ENCODE results near the gene TMX3. TPM values are rescaled to one million over a fixed set of nuclear protein-coding genes. Genes with fewer than 3 reads are reported as not detected.

The TMX3 gene
- total RNA-seq, 1 experiment from 2014 or later: 39.5 TPM

GRCh38 chr18:68714366-68714711 lies 569 bp downstream of the TMX3 start:
- Histone ChIP-seq H3K14ac (ENCODE audit: insufficient read depth, low read length) (peak overlapping the region; percentile 59; the same call in 1 of the 2 replicates), H3K79me1 (ENCODE audit: insufficient read depth, low read depth, low read length, poor library complexity, severe bottlenecking) (no peaks in the 10 kb centered on the region), H3K4me2 (ENCODE audit: insufficient read depth, insufficient read length, low read length) (peak overlapping the region; percentile 73), H2BK5ac (ENCODE audit: insufficient read length, low read length) (no peak overlapping the region), H3K79me2 (ENCODE audit: insufficient read depth, low read length) (peaks cover 7% of the 10 kb centered on the region; the same call in 1 of the 2 replicates), H2BK20ac (ENCODE audit: low read depth, low read length, poor library complexity, severe bottlenecking) (no peak overlapping the region), H4K5ac (ENCODE audit: insufficient read length, low read depth, low read length) (no peak overlapping the region), H3K27ac (ENCODE audit: insufficient read length, low read depth, low read length) (no peak overlapping the region), H2AFZ (ENCODE audit: low read length) (no peak overlapping the region), H3K9ac (ENCODE audit: extremely low read depth, insufficient read length, low read length) (peak overlapping the region; percentile 67), H2BK120ac (ENCODE audit: low read depth, low read length, poor library complexity, severe bottlenecking) (no peak overlapping the region), H3K4me1 (ENCODE audit: insufficient read depth, low read length) (no peaks in the 10 kb centered on the region), H4K91ac (ENCODE audit: insufficient read length, low read depth, low read length) (no peak overlapping the region), H3K4ac (ENCODE audit: low read depth, low read length) (no peak overlapping the region), H2AK5ac (ENCODE audit: insufficient read length, low read length) (no peak overlapping the region), H4K8ac (replicated peaks; ENCODE audit: insufficient read length, low read depth, low read length) (no peak overlapping the region), H3K56ac (ENCODE audit: insufficient read length, low read depth, low read length) (no peak overlapping the region), H3K18ac (ENCODE audit: insufficient read length, low read depth, low read length) (peak overlapping the region; percentile 30), H3K9me3 (ENCODE audit: control insufficient read depth, low read depth, low read length) (no peaks in the 10 kb centered on the region), H3K23ac (ENCODE audit: insufficient read length, low read depth, low read length) (no peak overlapping the region), H3K27me3 (ENCODE audit: insufficient read depth, low read length) (no peaks in the 10 kb centered on the region), H4K20me1 (ENCODE audit: control insufficient read depth, insufficient read depth, insufficient read length) (peaks cover 3% of the 10 kb centered on the region), H2BK15ac (ENCODE audit: low read depth, low read length) (no peak overlapping the region), H3K23me2 (ENCODE audit: insufficient read length, low read depth, low read length, poor library complexity, severe bottlenecking) (peaks cover 3% of the 10 kb centered on the region), H3T11ph (ENCODE audit: low read length) (no peak overlapping the region), H2BK12ac (ENCODE audit: insufficient read length, low read depth, low read length) (no peak overlapping the region)
- Mint-ChIP-seq H3K9me3 (no peaks in the 10 kb centered on the region), H3K4me1 (peaks cover 13% of the 10 kb centered on the region in 2 experiments), H3K36me3 (ENCODE audit: insufficient read depth in 1 of 3, low read depth in 3 of 3) (peaks cover 16 to 35% (median 31%) of the 10 kb centered on the region in 3 experiments), H3K27ac (peak overlapping the region in 2 of 3 experiments; percentile 89 to 96; a peak in 5 of 7 replicates), H3K27me3 (ENCODE audit: low read depth) (no peaks in the 10 kb centered on the region), H3K4me3 (peak overlapping the region; percentile 94 to 99)
- no peak for DNase-seq
- TF ChIP-seq CTCF (conservative IDR thresholded peaks at IDR 0.05): no peak
- WGBS (ENCODE audit: extremely low coverage, insufficient read length, low lambda C conversion rate): no CpG with 5 or more reads among the region's 14 CpGs
